ENCODE results near the gene XXYLT1.

XXYLT1 gene

GRCh38 chr3:195021692-195022091 is 249.3 kb downstream of the XXYLT1 start:
- Histone ChIP-seq H3K27me3 (ENCODE audit: insufficient read depth, low read length) (peaks cover 57% of the 10 kb centered on the region), H3K4me3 (ENCODE audit: low read depth, low read length) (no peak overlapping the region), H3K4me1 (ENCODE audit: control insufficient read depth, insufficient read depth, low read length, unreplicated experiment) (no peaks in the 10 kb centered on the region)

GRCh38 chr3:195020921-195021320 is 250.0 kb downstream of the XXYLT1 start:
- H3K27ac ChIP-seq (ENCODE audit: low read depth, low read length) = no peak overlapping the region
- no peaks in the 10 kb centered on the region for H3K36me3 ChIP-seq (ENCODE audit: insufficient read depth, low read length)
- H3K4me1 ChIP-seq (ENCODE audit: control insufficient read depth, insufficient read depth, low read length, unreplicated experiment) = no peaks in the 10 kb centered on the region
- no peak overlapping the region for H2AFZ ChIP-seq (ENCODE audit: low read length, unreplicated experiment)
- H3K4me3 ChIP-seq (ENCODE audit: low read depth, low read length) = no peak overlapping the region
- H3K27me3 ChIP-seq (ENCODE audit: insufficient read depth, low read length) = peaks cover 64% of the 10 kb centered on the region
- H3K79me2 ChIP-seq (ENCODE audit: control insufficient read depth, insufficient read depth, low read length, unreplicated experiment) = no peaks in the 10 kb centered on the region

More at GRCh38 chr3:195021692-195022091, 249.3 kb downstream of the XXYLT1 start:
- no peaks in the 10 kb centered on the region for H3K79me2 ChIP-seq (ENCODE audit: control insufficient read depth, insufficient read depth, low read length, unreplicated experiment)
- H2AFZ ChIP-seq (ENCODE audit: low read length, unreplicated experiment) = no peak overlapping the region
- H3K27ac ChIP-seq (ENCODE audit: low read depth, low read length) = no peak overlapping the region
- no peaks in the 10 kb centered on the region for H3K36me3 ChIP-seq (ENCODE audit: insufficient read depth, low read length)

GRCh38 chr3:195020185-195020584 is 250.8 kb downstream of the XXYLT1 start:
- H3K36me3 ChIP-seq (ENCODE audit: insufficient read depth, low read length) = no peaks in the 10 kb centered on the region
- H3K4me3 ChIP-seq (ENCODE audit: low read depth, low read length) = no peak overlapping the region
- H3K79me2 ChIP-seq (ENCODE audit: control insufficient read depth, insufficient read depth, low read length, unreplicated experiment) = no peaks in the 10 kb centered on the region
- H3K4me1 ChIP-seq (ENCODE audit: control insufficient read depth, insufficient read depth, low read length, unreplicated experiment) = no peaks in the 10 kb centered on the region
- peaks cover 65% of the 10 kb centered on the region for H3K27me3 ChIP-seq (ENCODE audit: insufficient read depth, low read length)
- no peak overlapping the region for H3K27ac ChIP-seq (ENCODE audit: low read depth, low read length)
- no peak overlapping the region for H2AFZ ChIP-seq (ENCODE audit: low read length, unreplicated experiment)

- Histone ChIP-seq H3K79me2 (ENCODE audit: control insufficient read depth, insufficient read depth, low read length, unreplicated experiment) (no peaks in the 10 kb centered on the region), H3K4me1 (ENCODE audit: control insufficient read depth, insufficient read depth, low read length, unreplicated experiment) (no peaks in the 10 kb centered on the region), H2AFZ (ENCODE audit: low read length, unreplicated experiment) (no peak overlapping the region), H3K36me3 (ENCODE audit: insufficient read depth, low read length) (no peaks in the 10 kb centered on the region), H3K4me3 (ENCODE audit: low read depth, low read length) (no peak overlapping the region), H3K27me3 (ENCODE audit: insufficient read depth, low read length) (peaks cover 71% of the 10 kb centered on the region), H3K27ac (ENCODE audit: low read depth, low read length) (no peak overlapping the region)
Observed at GRCh38 chr3:195019335-195019734, 251.6 kb downstream of the XXYLT1 start.

All from ACC112 (cell line).